NOMO-1 (cell line): ENCODE results near the gene G3BP2.

ENCODE experiments used
- DNase-seq, 2 experiments: peaks; one replicate each; lab custom pipeline; 2025; ENCODE audit not compliant: unreplicated experiment in 2 of 2; lab: John Stamatoyannopoulos, UW

The G3BP2 gene

DNA sequence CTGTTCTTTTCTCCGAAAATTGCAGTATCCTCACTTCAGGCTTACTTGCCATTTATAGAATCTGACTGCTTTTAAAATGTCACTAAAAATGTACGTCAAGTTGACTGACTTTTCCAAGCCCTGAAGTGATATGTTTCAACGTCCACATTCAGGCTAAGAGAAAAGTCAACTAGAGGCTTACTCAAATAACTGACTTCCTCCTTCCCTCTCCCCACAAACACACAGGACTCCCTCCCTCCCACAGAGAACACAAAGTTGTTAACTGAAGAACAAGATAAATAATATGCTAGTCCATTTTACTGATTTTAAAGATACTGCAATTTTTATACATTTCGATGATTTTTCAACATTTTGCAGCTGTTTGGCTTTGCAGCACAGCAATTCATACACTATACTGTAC, 29.1 kb downstream of the G3BP2 start:
- peak in 1 of 2 experiments; percentile 24 for DNase-seq

DNA sequence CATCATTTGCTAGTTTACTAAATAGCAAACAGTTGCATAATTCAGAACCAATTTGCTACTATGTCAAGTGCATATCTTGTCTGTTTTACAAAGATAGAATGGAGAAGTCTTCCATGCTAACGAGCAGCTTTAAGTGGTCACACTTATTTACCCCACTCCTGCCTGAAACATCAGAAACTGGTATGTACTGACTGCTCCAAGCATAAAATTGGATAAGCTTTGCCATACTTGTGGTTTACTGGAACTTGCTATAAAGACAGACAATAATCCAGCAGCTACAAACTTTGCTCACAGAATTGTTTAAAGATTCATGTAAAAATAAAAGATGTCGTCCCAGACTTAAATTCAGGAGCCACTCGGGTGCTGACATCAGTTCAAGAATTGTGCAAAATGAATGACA, 29.6 kb downstream of the G3BP2 start:
- DNase-seq = no peak

DNA sequence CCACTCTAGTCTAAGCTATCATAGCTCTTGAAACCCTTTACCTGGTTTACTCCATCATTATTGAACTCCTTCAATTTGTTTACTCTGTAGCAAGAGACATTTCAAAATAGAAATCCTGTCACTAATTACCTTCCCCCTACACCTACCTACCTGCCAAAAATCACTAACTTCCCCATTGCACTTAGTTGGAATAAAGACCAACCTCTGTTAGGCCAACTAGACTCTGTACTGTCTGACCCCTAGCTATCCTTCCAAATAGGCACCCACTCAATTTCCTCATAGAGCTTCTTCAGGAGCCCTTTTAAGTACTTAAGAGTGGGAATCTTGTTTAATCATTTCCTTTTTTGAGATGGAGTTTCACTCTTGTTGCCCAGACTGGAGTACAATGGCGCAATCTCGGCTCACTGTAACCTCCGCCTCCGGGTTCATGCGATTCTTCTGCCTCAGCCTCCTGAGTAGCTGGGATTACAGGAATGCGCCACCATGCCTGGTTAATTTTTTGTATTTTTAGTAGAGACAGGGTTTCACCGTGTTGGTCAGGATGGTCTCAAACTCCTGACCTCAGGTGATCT, 34.0 kb downstream of the G3BP2 start:
- DNase-seq = no peak

DNA sequence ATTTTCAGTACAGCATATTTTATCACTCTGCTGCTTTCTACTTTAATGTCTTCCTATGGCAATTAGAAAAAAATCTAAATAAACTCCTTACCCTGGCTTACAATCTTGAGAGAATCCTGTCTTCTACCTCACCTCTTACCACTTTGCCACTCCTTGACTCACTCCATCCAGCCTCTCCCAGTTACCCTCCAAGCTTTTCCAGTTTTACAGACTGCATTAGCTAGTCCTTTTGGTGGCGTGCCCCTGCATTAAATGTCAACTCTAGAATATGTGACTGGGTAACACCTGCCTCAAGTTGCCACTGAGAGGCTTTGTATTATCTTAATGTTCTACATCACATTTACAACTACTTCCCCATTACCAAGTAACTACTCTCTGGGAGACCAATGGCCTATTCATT, 35.4 kb downstream of the G3BP2 start:
- DNase-seq = no peak

DNA sequence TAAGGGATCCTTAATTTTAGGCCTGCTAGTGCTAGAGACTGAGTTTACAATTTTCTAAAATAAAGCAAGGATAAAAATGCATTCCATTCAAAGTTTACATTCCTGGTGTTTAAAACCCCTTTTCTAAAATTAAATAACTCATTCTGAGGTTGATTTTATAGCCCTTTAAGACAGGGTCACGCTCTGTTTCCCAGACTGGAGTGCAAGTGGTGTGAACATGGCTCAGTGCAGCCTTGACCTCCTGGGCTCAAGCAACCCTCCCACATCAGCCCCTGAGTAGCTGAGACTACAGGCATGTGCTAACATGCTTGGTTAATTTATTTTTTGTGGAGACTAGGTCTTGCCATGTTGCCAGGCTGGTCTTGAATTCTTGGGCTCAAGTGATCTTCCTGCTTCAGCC, 36.0 kb downstream of the G3BP2 start:
- DNase-seq = no peak

DNA sequence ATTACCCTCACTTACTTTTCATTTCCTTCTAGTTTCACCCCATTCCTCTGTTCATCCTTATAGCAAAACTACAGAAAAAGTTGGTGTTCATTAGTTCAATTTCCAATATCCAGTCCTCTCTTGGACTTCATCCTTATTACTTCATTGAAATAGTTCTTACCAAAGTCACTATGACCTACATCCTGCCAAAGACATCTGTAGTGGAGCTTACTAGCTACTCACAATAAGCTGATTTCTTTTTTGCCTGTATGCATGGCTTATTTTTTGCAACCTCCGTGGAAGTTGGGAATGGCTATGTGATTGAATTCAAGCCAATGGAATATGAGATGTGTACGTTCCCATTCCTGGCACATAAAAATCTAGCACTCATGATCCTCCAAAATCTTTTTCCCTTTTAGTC, 38.3 kb downstream of the G3BP2 start:
- DNase-seq = no peak

DNA sequence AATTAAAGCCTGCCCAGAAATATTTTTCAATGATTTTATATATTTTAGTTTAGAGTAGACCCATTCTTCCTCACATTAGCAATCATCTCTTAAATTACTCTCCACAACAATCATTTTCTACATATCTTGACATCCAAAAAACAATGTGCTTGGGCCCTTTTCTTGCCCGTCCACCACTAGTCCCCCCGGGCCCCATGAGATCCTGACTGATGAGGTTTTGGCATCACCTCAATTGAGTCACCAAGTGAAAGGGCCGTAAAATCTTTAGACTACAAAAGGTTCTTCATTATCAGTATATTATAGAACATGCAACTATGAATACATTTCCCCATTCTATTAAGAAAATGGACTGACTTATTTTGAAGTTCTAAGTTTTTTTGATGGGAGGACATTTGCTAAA, 38.9 kb downstream of the G3BP2 start:
- no peak for DNase-seq

DNA sequence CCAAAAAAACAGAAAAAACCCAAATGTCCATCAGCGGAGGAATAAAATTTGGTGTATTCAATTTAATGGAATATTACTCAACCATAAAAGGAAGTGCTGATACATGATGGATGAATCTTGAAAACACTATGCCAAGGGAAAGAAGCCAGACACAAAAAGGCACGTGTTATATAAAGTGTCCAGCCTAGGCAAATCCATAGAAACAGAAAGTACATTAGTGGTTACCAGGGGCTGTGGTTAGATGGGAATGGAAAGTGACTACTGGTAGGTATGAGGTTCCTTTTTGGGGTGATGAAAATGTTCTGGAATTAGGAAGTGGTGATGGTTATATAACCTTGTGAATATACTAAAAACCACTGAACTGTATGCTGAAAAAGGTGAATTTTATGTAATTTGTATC, 39.4 kb downstream of the G3BP2 start:
- DNase-seq = peak in 1 of 2 experiments; percentile 42

DNA sequence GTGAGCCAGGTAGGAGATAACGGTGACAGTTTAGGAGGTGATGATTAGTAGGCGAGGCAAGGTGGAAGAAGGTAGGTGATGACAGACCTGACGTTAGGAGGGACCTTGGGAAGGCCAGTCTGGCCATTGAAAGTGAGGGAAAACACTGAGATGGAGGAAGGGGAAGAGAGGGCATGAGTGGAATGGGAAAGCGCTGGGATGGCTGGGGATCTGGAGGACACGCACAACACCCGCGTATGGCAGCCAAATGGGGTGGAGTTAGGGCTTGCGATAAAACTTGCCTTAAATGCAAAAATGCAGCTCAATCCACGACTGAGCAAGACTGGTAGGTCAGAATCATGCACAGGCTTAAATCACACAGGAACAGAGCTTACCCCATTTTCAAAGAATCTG, 42.3 kb downstream of the G3BP2 start:
- no peak for DNase-seq

DNA sequence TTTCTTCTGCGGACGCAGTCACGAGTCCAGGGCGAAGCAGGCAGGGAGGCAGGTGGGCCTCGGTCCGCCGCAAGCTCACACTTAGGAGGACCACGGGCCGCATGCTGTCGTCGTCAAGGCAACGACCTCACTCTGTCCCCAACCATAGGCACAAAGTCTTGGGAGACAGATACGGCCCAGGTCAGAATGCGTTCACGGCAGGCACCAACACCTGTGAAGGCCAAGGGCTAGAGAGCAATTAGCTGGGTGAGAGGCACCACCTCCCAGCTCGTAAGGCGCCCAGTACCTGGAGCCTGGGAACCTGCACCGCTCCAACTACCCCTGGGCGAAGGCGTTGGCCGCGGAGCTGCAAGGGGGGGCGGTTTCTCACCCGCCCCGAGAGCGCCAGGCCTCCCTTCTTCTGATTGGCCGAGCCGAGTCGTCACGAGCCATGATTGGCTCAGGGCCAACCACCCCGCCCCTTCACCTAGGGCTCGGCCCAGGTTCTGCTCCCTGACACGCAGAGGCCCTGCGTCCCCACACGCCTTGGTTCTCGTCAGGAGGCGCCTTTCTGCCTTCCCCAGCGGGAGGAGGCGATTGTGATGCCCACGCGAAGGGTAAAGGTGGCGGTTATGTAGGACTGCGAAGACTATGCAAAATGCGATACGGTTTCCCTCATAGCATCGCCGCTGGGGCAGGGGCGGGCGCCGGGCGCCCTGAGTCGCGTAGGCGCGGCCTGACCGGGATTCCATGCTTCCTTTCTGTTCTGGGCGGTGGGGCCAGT, 42.9 kb downstream of the G3BP2 start, which contains the start of gene CDKL2:
Gene CDKL2, minus strand, starts transcription at position 355 of the 763 bp plus-strand sequence. CDS start 4,540 bp downstream, outside the sequence.
- peak; percentile 46 to 54 for DNase-seq

DNA sequence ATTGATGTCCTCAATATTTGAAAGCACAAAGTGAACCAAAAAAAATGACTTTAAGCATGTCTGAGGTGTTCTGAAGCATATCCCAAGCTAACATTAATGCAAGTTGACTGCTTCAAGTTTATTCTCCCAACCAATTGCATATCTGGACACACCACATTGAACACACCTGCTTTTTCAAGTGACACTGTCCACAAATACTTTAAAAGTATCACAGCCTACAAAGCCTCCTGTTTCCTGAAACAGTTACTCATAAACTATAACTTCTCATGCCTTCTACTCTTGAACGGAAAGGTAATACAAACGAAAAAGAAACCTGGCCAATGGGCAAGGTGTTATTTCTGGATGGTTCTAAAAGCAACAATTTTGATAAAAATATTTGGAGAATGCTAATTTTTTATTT, 44.0 kb downstream of the G3BP2 start:
- no peak for DNase-seq

DNA sequence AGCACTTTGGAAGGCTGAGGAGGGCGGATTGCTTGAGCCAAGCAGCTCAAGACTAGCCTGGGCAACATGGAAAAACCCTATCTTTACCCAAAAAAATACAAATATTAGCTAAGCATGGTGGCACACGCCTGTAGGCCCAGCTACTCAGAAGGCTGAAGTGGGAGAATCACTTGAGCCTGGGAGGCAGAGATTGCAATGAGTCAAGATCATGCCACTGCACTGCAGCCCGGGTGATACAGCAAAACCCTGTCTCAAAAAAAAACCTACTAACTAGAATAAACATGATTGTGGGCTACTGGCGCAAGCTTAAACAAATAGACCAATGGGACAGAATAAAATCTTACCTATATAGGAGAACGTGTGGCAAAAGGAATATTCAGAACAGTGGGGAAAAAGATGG, 50.2 kb downstream of the G3BP2 start:
- no peak for DNase-seq

DNA sequence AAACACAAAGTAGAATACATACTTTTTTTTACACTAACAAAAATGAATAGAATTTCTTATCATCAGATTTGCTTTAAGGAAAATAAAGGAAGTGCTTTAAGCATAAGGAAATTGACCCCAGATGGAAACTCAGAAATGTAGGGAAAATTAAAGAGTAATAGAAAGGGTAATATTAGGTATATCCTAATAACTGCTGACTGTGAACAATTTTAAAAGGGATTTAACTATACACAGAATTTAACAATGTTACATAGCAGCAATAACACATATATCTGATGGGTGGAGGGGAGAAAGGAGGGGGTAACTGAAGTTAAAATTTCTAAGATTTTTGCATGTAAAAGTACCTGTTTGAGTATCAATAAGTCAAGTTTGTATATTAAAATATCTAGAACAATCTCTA, 51.5 kb downstream of the G3BP2 start:
- no peak for DNase-seq

DNA sequence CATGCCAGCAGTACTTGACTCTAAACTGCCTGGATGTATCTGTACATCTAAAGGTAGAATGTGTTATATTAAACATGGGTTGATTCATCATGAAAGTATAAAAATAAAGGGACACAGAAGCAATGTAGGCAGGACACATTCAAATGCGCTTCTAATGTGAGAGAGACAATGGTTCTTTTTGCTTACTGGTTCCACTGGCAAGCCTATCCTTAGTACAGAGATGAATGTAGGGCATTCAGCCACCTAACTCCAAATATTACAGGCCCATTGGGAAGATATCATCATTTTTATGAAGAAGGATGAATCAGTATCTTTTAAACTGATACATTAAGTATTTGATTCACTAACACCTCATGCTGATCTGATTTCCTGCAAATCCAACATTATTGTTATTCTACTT, 60.9 kb downstream of the G3BP2 start:
- no peak for DNase-seq

DNA sequence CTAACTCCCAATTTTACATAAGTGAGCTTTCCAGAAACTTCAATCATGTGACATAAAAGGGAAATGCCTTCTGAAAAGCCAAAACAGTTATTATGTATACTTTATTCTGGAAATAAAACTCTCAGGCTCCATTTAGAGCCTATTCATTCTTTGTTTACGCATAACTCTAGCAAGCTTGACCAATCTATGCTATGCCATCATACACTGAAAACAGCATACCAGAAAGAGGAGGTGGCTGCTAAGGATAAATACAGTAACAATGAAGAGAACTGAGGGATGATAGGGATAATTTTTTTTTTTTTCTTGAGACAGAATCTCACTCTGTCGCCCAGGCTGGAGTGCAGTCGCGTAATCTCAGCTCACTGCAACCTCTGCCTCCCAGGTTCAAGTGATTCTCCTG, 67.3 kb downstream of the G3BP2 start:
- no peak for DNase-seq

DNA sequence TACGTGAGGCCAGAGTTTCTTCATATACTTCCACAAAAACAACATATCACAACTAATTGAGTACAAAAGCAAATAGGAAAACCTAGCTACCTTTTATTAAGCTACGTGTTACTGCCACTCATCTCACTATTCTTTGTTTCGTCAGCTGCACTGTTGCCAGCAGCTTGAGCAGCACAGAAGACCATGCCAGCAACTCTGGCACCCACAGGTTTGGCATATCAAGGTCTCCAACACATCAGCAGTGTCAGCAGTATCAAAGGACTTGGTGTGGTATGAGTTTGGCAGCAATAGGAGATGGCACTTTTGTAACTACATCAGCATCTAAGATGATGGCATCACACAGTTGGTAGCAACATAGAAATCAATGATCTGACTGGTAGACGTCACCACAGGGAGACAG, 73.6 kb downstream of the G3BP2 start:
- DNase-seq = no peak

DNA sequence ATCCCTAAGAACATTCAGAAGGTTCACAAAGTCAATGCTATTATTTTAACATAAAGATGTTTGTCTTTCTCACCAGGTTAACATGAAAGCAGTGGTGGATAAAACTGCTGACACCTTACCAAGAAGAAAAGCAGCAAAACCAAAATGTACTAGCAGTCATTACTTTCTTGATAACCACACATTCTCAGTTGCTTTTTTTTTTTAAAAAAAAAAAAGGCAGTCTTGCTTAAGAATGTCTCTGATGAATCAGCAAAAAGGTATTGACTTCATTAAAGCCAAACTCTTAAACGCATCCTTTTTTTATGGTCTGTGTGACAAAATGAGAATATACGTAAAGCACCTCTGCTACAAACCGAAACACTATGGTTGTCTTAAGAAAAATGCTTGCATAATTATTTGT, 74.8 kb downstream of the G3BP2 start:
- peak; percentile 34 to 71 for DNase-seq

DNA sequence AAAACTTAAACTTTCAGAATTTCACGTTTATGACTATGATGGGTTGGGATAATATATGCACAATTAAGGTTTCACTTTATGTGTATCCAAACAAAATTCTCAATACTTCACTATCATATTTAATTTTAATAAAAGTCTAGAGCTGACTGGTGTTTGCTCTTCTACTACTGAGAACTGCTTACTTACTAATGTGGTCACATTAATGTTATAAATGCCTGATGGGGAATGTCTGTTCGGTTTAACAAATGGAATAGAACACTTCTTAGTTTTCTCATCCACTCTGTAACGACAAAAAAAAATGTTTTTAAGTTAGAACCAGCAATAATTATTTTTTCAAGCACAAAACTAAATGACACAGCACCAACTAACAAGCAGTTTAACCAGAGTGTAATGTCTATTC, 77.2 kb downstream of the G3BP2 start:
- DNase-seq = no peak

DNA sequence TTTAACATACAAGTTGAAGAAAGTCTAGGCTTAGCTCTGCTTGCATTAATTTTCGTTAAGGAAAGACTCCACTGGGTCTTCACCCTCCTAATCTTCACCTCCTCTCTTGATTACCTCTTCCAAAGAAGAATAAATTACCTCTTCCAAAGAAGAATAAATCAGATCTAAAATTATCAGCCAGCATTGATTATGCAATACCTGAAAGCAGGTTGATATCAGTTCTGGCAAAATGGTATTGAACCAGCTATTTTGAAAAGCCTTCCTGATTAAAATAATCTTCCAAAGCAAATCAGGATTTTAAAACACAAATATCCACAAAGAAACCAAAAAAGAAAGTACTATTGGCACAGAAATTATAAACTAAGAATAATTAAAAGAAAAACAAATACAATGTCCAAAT, 79.8 kb downstream of the G3BP2 start:
- no peak for DNase-seq
